Osteocyte (in vitro differentiated cells): ENCODE data around the gene HOXD11. TPM values are rescaled to one million over a fixed set of nuclear protein-coding genes. Genes with fewer than 3 reads are reported as not detected.
A peak's percentile ranks its signal among the peaks of the same experiment; 100 is the strongest.

Experiments
- DNase-seq: peaks from one replicate; pipeline ENCODE4 v3.0.0; 2021; ENCODE audit warnings: mixed read lengths; ENCODE audit not compliant: unreplicated experiment; ENCODE audit errors: extremely low spot score
- H3K27ac Mint-ChIP-seq: one replicate; pipeline ENCODE4 v1.8.0; 2021; ENCODE audit warnings: mild to moderate bottlenecking, mixed read lengths; ENCODE audit not compliant: unreplicated experiment
- H3K27me3 Mint-ChIP-seq: one replicate; pipeline ENCODE4 v1.8.0; 2021; ENCODE audit warnings: mixed read lengths; ENCODE audit not compliant: unreplicated experiment
- H3K36me3 Mint-ChIP-seq: one replicate; pipeline ENCODE4 v1.8.0; 2021; ENCODE audit warnings: mixed read lengths; ENCODE audit not compliant: unreplicated experiment
- H3K4me1 Mint-ChIP-seq: one replicate; pipeline ENCODE4 v1.8.0; 2021; ENCODE audit warnings: mixed read lengths; ENCODE audit not compliant: unreplicated experiment
- H3K4me3 Mint-ChIP-seq: one replicate; pipeline ENCODE4 v1.8.0; 2021; ENCODE audit warnings: mild to moderate bottlenecking, moderate library complexity, mixed read lengths; ENCODE audit not compliant: unreplicated experiment
- H3K9me3 Mint-ChIP-seq: one replicate; pipeline ENCODE4 v1.8.0; 2021; ENCODE audit warnings: mixed read lengths; ENCODE audit not compliant: unreplicated experiment
- CTCF ChIP-seq: fragments of 200-600 bp; sonication (generic); IDR thresholded peaks from 2 replicates; pipeline ENCODE4 v1.5.0; 2021; ENCODE audit warnings: antibody characterized with exemption, mild to moderate bottlenecking, moderate library complexity
- total RNA-seq: library from RNA; stranded (reverse); gene quantifications from 2 replicates; pipeline ENCODE4 v1.2.1, GENCODE V29; 2021

HOXD11 gene
- total RNA-seq, 1 donor from 2014 or later = not detected

DNA sequence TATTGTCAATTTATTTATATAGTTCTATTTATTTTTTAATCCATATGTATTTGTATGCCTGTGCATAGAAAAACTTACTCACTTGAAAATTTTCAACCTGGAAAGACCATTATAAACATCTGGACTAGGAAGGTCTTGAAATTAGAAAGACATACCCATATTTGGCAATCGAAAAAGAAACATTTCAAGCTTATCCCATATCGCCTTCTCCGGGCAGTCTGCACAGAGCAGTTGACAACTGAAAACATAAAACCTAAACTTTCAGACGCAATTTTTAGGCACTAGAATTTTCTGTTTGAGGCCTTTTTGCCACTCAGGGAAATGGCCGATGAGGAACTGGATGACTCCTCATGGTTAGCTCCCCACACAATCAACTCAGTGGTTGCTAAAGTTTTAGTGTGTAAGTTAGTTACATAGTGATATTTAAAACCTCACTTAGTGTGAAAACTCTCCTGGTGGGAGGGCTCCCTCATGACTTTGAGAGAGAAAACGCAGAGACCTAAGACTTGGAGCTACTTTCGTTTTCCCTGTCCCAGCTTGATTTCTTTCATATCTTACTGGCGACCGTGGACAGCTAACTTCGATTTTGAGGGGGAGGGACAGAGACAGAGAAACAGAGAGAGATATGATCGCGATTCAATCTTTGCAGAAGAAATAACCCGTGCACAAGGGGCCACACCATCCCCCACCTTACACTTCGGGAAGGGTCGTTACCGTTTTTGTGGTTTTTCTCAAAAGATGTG is 10.7 kb upstream of the HOXD11 start:
- Mint-ChIP-seq H3K36me3 (no peaks in the 10 kb centered on the region), H3K27ac (no peak overlapping the region), H3K4me1 (peaks cover 37% of the 10 kb centered on the region), H3K4me3 (peak overlapping the region; percentile 74), H3K27me3 (peaks cover 87% of the 10 kb centered on the region), H3K9me3 (no peaks in the 10 kb centered on the region)
- no peak for DNase-seq
- TF ChIP-seq CTCF = no peak

- peaks cover 30% of the 10 kb centered on the region for H3K4me1 Mint-ChIP-seq
- TF ChIP-seq CTCF = peak; percentile 97
- peak; percentile 90 for DNase-seq
- H3K4me3 Mint-ChIP-seq = peak overlapping the region; percentile 74
- peaks cover 87% of the 10 kb centered on the region for H3K27me3 Mint-ChIP-seq
- H3K9me3 Mint-ChIP-seq = no peaks in the 10 kb centered on the region
- H3K27ac Mint-ChIP-seq = no peak overlapping the region
- H3K36me3 Mint-ChIP-seq = no peaks in the 10 kb centered on the region
Measured at GRCh38 chr2:176096986-176097819, 9.9 kb upstream of the HOXD11 start.

- H3K9me3 Mint-ChIP-seq = no peaks in the 10 kb centered on the region
- no peak overlapping the region for H3K27ac Mint-ChIP-seq
- peaks cover 93% of the 10 kb centered on the region for H3K27me3 Mint-ChIP-seq
- DNase-seq = no peak
- TF ChIP-seq CTCF = no peak
- peak overlapping the region; percentile 74 for H3K4me3 Mint-ChIP-seq
- peaks cover 30% of the 10 kb centered on the region for H3K4me1 Mint-ChIP-seq
- no peaks in the 10 kb centered on the region for H3K36me3 Mint-ChIP-seq
Measured at GRCh38 chr2:176097820-176098365, 9.2 kb upstream of the HOXD11 start.

DNA sequence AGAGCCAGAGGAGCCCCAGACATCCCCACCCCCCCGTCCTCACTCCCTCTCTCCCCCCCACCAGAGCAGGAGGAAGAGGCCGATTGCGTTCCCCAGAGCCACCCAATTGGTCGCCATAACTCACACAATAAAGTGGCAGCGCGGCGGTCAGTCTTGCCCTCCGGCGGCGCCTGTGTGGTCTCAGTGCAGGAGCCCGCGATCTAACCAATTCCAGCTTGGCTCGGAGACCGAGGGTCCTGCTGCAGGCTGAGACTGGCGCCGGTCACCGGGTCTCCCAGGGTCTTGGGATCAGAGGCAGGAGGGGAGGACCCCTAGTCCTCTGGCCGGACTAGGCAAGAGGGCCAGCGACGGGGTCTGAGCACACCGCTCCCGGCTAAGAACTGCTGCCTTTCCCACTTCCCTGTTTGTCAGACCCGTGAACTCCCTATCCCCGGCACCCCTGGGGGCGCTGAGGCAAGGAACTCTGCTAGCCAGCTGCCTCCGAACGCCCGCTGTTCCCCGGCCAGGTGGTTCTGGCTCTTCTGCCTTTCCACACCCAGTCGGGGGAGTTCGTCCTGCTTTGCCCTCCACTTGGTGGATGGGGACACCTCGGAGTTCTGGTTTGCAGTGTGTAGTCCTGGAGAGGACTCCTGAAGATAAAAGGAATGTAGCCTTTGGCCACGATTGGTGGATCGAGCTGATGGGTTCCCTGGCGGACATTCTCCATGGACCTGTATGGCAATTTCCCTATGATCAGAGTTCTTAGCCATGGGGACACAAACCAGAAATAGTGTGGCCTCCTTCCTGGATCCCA is 8.5 kb upstream of the HOXD11 start:
- peak; percentile 81 for DNase-seq
- no peak for TF ChIP-seq CTCF
- H3K36me3 Mint-ChIP-seq = no peaks in the 10 kb centered on the region
- H3K27me3 Mint-ChIP-seq = peaks cover 94% of the 10 kb centered on the region
- no peak overlapping the region for H3K27ac Mint-ChIP-seq
- H3K9me3 Mint-ChIP-seq = no peaks in the 10 kb centered on the region
- H3K4me1 Mint-ChIP-seq = peaks cover 24% of the 10 kb centered on the region
- H3K4me3 Mint-ChIP-seq = no peak overlapping the region
